Thyroid gland (tissue), 4 donors: ENCODE data around the gene DNAH12.

Experiments
- CTCF ChIP-seq, 6 experiments: fragments of 200-600 bp in 3 of 6; fragments of 450-650 bp in 3 of 6; sonication (generic) in 3 of 6; IDR thresholded peaks; one replicate each; pipeline ENCODE4 v1.5.1; 2016 to 2019; ENCODE audit warnings: antibody characterized with exemption in 6 of 6, mild to moderate bottlenecking in 2 of 6, inconsistent platforms in 1 of 6, moderate library complexity in 1 of 6
- POLR2A ChIP-seq, 2 donors: fragments of 450-650 bp; IDR thresholded peaks; one replicate each; pipeline ENCODE4 v1.6.1; 2017; ENCODE audit warnings: antibody characterized with exemption in 2 of 2, mild to moderate bottlenecking in 2 of 2, moderate library complexity in 1 of 2

- TF ChIP-seq CTCF (IDR thresholded peaks at IDR 0.05) (no peak), POLR2A (IDR thresholded peaks at IDR 0.05) (no peak)
These were observed 12.4 kb upstream of the DNAH12 start for GRCh38 chr3:57556459-57557084.
